GM12874 (cell line): ENCODE data around the gene KRTAP9-4.
"Not testable (repeated sequence)": the region's sequence is repeated elsewhere in the genome, so short reads cannot be mapped to it uniquely, and the experiment has no call there.

Source experiments
- TF ChIP-seq, protein P1 (sequence below): IDR thresholded peaks from 2 replicates; pipeline ENCODE4 v1.5.1; 2011; ENCODE audit warnings: low read depth, mild to moderate bottlenecking, control low read depth, low read length, moderate library complexity; ENCODE audit not compliant: insufficient read depth

KRTAP9-4 gene

DNA sequence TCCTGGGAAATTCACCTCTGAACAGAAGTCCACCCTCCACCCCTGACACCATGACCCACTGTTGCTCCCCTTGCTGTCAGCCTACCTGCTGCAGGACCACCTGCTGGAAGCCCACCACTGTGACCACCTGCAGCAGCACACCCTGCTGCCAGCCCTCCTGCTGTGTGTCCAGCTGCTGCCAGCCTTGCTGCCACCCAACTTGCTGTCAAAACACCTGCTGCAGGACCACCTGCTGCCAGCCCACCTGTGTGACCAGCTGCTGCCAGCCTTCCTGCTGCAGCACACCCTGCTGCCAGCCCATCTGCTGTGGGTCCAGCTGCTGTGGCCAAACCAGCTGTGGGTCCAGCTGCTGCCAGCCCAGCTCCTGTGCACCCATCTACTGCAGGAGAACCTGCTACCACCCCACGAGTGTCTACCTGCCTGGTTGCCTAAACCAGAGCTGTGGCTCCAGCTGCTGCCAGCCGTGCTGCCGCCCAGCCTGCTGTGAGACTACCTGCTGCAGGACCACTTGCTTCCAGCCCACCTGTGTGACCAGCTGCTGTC, 26.2 kb downstream of the KRTAP9-4 start, which contains the start of gene KRTAP9-7:
Gene KRTAP9-7, plus strand, starts transcription at position 51 of the 543 bp plus-strand sequence. Its CDS starts 0 bp downstream, at position 51.
- TF ChIP-seq, protein P1, sequence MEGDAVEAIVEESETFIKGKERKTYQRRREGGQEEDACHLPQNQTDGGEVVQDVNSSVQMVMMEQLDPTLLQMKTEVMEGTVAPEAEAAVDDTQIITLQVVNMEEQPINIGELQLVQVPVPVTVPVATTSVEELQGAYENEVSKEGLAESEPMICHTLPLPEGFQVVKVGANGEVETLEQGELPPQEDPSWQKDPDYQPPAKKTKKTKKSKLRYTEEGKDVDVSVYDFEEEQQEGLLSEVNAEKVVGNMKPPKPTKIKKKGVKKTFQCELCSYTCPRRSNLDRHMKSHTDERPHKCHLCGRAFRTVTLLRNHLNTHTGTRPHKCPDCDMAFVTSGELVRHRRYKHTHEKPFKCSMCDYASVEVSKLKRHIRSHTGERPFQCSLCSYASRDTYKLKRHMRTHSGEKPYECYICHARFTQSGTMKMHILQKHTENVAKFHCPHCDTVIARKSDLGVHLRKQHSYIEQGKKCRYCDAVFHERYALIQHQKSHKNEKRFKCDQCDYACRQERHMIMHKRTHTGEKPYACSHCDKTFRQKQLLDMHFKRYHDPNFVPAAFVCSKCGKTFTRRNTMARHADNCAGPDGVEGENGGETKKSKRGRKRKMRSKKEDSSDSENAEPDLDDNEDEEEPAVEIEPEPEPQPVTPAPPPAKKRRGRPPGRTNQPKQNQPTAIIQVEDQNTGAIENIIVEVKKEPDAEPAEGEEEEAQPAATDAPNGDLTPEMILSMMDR = not testable (repeated sequence)

DNA sequence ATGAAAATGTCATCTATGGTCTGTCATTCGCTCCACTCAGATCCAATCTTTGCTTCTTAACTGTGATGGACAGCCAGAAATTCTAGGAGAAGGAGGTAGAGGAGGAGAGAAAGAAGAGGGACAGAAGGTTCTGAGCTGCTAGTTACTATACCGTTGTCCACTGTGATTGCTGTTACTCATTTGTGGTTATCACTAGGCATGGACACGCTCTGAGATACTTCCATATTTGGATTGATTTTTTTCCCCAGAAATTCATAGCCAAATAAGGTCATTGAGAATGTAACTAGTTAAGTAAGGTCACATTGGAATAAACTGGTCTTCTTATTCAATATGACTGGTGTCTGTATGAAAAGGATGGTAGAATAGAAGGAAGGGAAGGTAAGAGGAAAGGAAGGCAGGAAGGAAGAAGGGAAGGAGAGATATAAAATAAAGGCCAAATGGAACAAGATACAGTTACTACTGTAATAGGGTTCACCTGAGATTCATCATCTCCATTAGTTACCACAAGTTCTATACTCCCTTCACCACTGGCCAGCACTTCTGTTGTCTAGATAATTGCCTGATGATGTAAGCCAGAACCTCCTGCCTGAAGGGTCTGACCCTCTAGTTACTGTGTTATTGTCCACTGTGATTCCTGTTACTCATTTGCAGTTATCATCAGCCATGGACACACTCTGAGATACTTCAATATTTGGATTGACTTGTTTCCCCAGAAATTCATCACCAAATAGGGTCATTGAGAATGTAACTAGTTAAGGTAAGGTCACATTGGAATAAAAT, 28.9 kb downstream of the KRTAP9-4 start:
- TF ChIP-seq, protein P1 = no peak

DNA sequence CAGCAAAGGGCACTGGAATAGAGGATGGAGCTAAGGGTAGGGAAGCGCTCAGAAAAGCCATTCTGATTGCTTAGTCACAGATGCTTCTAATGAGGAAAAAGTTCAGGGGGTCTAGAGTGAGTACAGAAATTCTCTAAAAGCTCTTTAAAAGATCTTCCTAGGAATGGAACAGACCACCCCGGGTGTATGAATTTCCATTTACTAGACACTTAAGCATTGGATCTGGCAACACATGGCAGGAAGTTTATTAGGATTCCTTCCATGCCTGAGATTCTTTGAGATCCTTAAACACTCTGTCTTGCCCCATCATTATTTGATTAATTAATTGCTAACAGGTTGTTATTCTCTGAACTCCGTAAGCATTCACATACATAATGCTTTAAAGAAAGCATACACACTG, 34.6 kb downstream of the KRTAP9-4 start:
- TF ChIP-seq, protein P1 = no peak

DNA sequence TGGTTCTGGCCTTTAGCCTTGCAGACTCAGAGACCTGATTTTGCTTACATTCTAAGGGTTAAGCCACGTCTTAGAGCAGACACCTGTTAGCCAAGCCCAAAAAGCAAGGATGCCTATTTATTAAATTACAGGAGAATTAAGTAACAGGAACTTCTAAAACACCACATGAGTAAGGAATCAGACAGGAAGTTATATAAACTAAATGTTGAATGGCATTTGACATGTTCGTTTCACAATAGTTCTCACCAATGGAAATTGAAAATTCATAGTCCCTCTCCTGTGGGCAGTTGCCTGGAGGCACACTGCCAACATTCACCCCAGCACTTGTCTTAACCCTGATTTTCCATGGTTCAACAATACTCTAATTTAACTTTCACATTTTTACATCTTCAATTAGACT, 35.1 kb downstream of the KRTAP9-4 start:
- TF ChIP-seq, protein P1 = no peak

DNA sequence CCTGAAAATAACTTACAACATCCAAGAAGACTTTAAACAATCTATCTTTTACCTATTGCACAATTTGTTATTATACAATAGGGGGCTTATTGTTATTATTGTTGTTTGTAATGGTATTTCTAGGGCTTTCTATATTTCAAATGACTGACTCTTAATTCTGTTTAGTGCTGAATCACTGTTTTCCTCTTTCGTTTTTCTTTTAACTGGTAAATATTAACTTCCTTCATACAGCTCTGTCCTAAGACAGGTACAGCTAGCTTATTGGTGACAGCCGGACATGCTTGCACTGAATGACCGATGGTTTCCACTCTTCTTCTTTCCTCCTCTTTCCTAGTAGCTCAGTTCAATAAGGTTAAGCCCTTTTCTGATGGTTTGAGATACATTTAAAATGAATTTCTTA, 37.6 kb downstream of the KRTAP9-4 start:
- TF ChIP-seq, protein P1 = no peak

DNA sequence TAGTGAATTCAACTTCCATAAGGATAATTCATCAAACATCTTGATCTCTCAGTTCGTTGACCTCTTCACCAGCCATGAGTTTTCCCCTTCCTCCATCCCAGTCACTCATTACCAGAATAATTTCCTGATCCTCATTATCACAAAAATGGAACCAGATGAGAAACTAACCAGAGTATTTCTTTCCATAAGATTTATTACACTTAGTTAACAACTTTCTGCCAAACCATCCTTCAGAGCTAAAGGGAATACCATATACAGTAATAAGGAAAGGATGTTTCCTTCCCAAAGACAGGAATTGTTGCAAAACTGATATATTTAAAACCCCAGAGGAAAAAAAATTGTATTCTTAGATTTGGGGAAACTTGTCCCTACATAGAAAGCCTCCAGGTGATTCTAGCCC, 44.5 kb downstream of the KRTAP9-4 start:
- TF ChIP-seq, protein P1 = no peak

DNA sequence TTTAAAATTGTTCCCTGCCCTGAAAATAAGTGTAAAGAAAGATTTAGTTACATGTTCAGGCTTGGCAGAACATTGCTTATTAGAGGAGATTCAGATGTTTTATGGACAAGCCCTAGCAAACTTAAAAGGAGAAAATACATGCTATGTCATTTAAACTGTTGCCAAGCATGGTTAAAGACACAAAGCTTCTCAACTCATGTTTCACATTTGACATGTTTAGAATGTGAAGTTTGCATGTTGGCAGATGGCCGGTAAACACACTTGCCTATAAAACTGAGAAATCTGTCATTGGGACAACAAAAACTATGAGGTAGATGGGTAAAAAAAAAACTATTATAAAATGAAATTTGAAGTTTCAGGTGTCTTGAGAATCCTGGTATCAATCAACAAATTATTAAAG, 47.4 kb downstream of the KRTAP9-4 start:
- TF ChIP-seq, protein P1 = no peak
